PC-9 (cell line): Measurements from ENCODE around the gene TMCO4. TPM values are rescaled to one million over a fixed set of nuclear protein-coding genes. Genes with fewer than 3 reads are reported as not detected.

ENCODE experiments used
- BruUV-seq: library from RNA; stranded (reverse); fragments of 400-500 nt; replicated peaks from 2 replicates; lab custom pipeline; 2021; lab: Mats Ljungman, UMichigan
- CTCF ChIA-PET: fragments of 300-600 bp; sonication (Branson Sonifier 250); formaldehyde crosslinking; loops from one replicate; lab custom pipeline; 2022; ENCODE audit warnings: antibody characterized with exemption; lab: Charles Lee
- POLR2A ChIA-PET: fragments of 300-600 bp; sonication (Branson Sonifier 250); formaldehyde crosslinking; loops from one replicate; lab custom pipeline; 2022; ENCODE audit warnings: antibody characterized with exemption; ENCODE audit not compliant: unreplicated experiment; lab: Charles Lee
- DNase-seq, 2 experiments: peaks; one replicate each; pipeline versions ENCODE4 v3.0.0 to v3.0.0-alpha.2; 2015 to 2022; ENCODE audit warnings: mixed read lengths in 1 of 2
- H2AFZ ChIP-seq: fragments of 200-600 bp; sonication (generic); 2 replicates; pipeline ENCODE4 v1.8.1; 2017; ENCODE audit warnings: antibody characterized with exemption
- H3F3A ChIP-seq: fragments of 200-600 bp; sonication (generic); 2 replicates; pipeline ENCODE4 v1.8.1; 2017; ENCODE audit warnings: antibody characterized with exemption, mild to moderate bottlenecking, low read depth; ENCODE audit not compliant: insufficient read depth
- H3K27ac ChIP-seq: fragments of 200-600 bp; sonication (generic); 2 replicates; pipeline ENCODE4 v1.6.1; 2016; ENCODE audit warnings: mixed run types
- H3K27me3 ChIP-seq: fragments of 200-600 bp; sonication (generic); 2 replicates; pipeline ENCODE4 v1.6.1; 2016; ENCODE audit warnings: low read depth, mixed run types; ENCODE audit not compliant: insufficient read depth
- H3K36me3 ChIP-seq: fragments of 200-600 bp; sonication (generic); 2 replicates; pipeline ENCODE4 v1.6.1; 2016; ENCODE audit warnings: low read depth, mixed run types
- H3K4me1 ChIP-seq: fragments of 200-600 bp; sonication (generic); replicated peaks from 2 replicates; pipeline ENCODE4 v1.6.1; 2016; ENCODE audit warnings: mixed run types; ENCODE audit not compliant: insufficient read depth
- H3K4me2 ChIP-seq: fragments of 200-600 bp; sonication (generic); 2 replicates; pipeline ENCODE4 v1.6.1; 2017; ENCODE audit warnings: mixed run types
- H3K4me3 ChIP-seq: fragments of 200-600 bp; sonication (generic); 2 replicates; pipeline ENCODE4 v1.6.1; 2016; ENCODE audit warnings: mixed run types
- H3K79me2 ChIP-seq: fragments of 200-600 bp; sonication (generic); 2 replicates; pipeline ENCODE4 v1.6.1; 2017; ENCODE audit warnings: low read depth, mixed run types
- H3K9me2 ChIP-seq: fragments of 200-600 bp; sonication (generic); 2 replicates; pipeline ENCODE4 v1.8.1; 2017; ENCODE audit warnings: mild to moderate bottlenecking; ENCODE audit not compliant: insufficient read depth
- H3K9me3 ChIP-seq: fragments of 200-600 bp; sonication (generic); 2 replicates; pipeline ENCODE4 v1.8.1; 2016; ENCODE audit warnings: low read depth; ENCODE audit not compliant: insufficient read depth
- H4K20me1 ChIP-seq: fragments of 200-600 bp; sonication (generic); 2 replicates; pipeline ENCODE4 v1.8.1; 2017; ENCODE audit not compliant: insufficient read depth
- CTCF ChIP-seq: fragments of 200-600 bp; sonication (generic); conservative IDR thresholded peaks from 2 replicates; pipeline ENCODE4 v1.6.1; 2017; ENCODE audit warnings: mixed run types, antibody characterized with exemption, mild to moderate bottlenecking, moderate library complexity
- EZH2 ChIP-seq: fragments of 200-600 bp; sonication (generic); IDR thresholded peaks from 2 replicates; pipeline ENCODE4 v1.8.0; 2017; ENCODE audit warnings: antibody characterized with exemption, low read depth
- intact Hi-C: fragments of 100-400 bp; cut with micrococcal nuclease; formaldehyde crosslinking; loops from one replicate; pipeline ENCODE4 v1.10.0; 2022; ENCODE audit not compliant: unreplicated experiment
- total RNA-seq: library from RNA; stranded (reverse); gene quantifications from 2 replicates; pipeline ENCODE4 v1.2.3, GENCODE V29; 2021

The TMCO4 gene
- total RNA-seq, 1 experiment from 2014 or later: 22.6 TPM

DNA sequence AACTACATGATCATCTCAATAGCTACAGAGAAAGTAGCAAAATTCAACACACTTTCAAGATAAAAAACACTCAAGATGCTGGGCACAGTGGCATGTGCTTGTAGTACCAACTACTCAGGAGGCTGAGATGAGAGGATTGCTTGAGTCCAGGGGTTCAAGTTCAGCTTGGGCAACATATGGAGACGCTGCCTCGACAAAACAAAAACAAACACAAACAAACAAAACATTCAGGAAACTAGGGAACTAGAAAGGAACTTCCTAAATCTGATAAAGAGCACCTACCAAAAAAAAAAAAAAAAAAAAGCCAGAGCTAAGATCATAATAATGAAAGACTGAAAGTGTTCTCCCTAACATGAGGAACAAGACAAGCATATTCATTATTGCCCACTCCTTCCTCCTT, 38.1 kb upstream of the TMCO4 start:
- intact Hi-C loops: no loop called here
- H3K36me3 ChIP-seq: no peaks in the 10 kb centered on the region
- H3K4me2 ChIP-seq: no peak overlapping the region
- no peaks in the 10 kb centered on the region for H3K4me1 ChIP-seq
- no peaks in the 10 kb centered on the region for H3K9me3 ChIP-seq
- H3K9me2 ChIP-seq: no peaks in the 10 kb centered on the region
- no peak overlapping the region for H3K27ac ChIP-seq
- no peak for DNase-seq
- H4K20me1 ChIP-seq: no peaks in the 10 kb centered on the region
- no TSS peak for BruUV-seq
- no peak overlapping the region for H3K4me3 ChIP-seq
- no peaks in the 10 kb centered on the region for H3K79me2 ChIP-seq
- no peaks in the 10 kb centered on the region for H3K27me3 ChIP-seq
- no peaks in the 10 kb centered on the region for H3F3A ChIP-seq
- TF ChIP-seq CTCF (no peak), EZH2 (no peak)
- no peak overlapping the region for H2AFZ ChIP-seq
- CTCF ChIA-PET: no interaction called here
- POLR2A ChIA-PET: no interaction called here

GRCh38 chr1:19835578-19835977, 35.9 kb upstream of the TMCO4 start:
- Histone ChIP-seq H3K9me3 (no peaks in the 10 kb centered on the region), H3K4me1 (no peaks in the 10 kb centered on the region), H2AFZ (no peak overlapping the region), H3K36me3 (no peaks in the 10 kb centered on the region), H3K79me2 (no peaks in the 10 kb centered on the region), H3K4me2 (no peak overlapping the region), H3K27ac (no peak overlapping the region), H3K9me2 (no peaks in the 10 kb centered on the region), H3K27me3 (no peaks in the 10 kb centered on the region), H3K4me3 (no peak overlapping the region), H3F3A (no peaks in the 10 kb centered on the region), H4K20me1 (no peaks in the 10 kb centered on the region)
- TF ChIP-seq CTCF (no peak), EZH2 (no peak)
- intact Hi-C loops: no loop called here
- no TSS peak for BruUV-seq
- DNase-seq: no peak
- CTCF ChIA-PET: no interaction called here
- POLR2A ChIA-PET: no interaction called here

- TF ChIP-seq EZH2 (no peak), CTCF (no peak)
- no peaks in the 10 kb centered on the region for H3K36me3 ChIP-seq
- no peaks in the 10 kb centered on the region for H3K4me1 ChIP-seq
- intact Hi-C loops: no loop called here
- H3K27me3 ChIP-seq: no peaks in the 10 kb centered on the region
- H3K9me2 ChIP-seq: no peaks in the 10 kb centered on the region; the same call in 1 of the 2 replicates
- H3F3A ChIP-seq: no peaks in the 10 kb centered on the region
- H3K4me3 ChIP-seq: no peak overlapping the region
- no peaks in the 10 kb centered on the region for H3K9me3 ChIP-seq
- H4K20me1 ChIP-seq: no peaks in the 10 kb centered on the region
- H3K27ac ChIP-seq: no peak overlapping the region
- no peaks in the 10 kb centered on the region for H3K79me2 ChIP-seq
- no TSS peak for BruUV-seq
- CTCF ChIA-PET: interaction anchor here (0.7 kb wide), 1 partner anchor 439 kb away, joined by 3 read pairs; no protein-coding TSS in a partner anchor
- no peak for DNase-seq
- H2AFZ ChIP-seq: no peak overlapping the region
- POLR2A ChIA-PET: no interaction called here
- H3K4me2 ChIP-seq: no peak overlapping the region
Observed at GRCh38 chr1:19831441-19831840, 31.7 kb upstream of the TMCO4 start.
